Mesenchymal stem cell (in vitro differentiated cells and primary cell): ENCODE measurements around the gene SERPINA10.

Experiments used
- DNase-seq: peaks from one replicate; pipeline ENCODE4 v3.0.0-alpha.2; 2013
- H2AFZ ChIP-seq: one replicate; pipeline ENCODE4 v1.6.1; 2013; ENCODE audit warnings: low read depth, mild to moderate bottlenecking, control low read depth, inconsistent platforms, low read length, moderate library complexity
- H2AK5ac ChIP-seq: 2 replicates; pipeline ENCODE4 v1.6.1; 2013; ENCODE audit warnings: low read length, moderate library complexity, mild to moderate bottlenecking, inconsistent platforms; ENCODE audit not compliant: severe bottlenecking
- H2BK120ac ChIP-seq: one replicate; pipeline ENCODE4 v1.6.1; 2013; ENCODE audit warnings: low read depth, mild to moderate bottlenecking, inconsistent platforms, low read length, moderate library complexity
- H2BK12ac ChIP-seq, 2 experiments: one replicate each; pipeline ENCODE4 v1.6.1; 2013; ENCODE audit warnings: inconsistent platforms in 2 of 2, low read length in 2 of 2, mild to moderate bottlenecking in 2 of 2, moderate library complexity in 2 of 2, control low read depth in 1 of 2
- H2BK15ac ChIP-seq: one replicate; pipeline ENCODE4 v1.6.1; 2013; ENCODE audit warnings: mild to moderate bottlenecking, low read depth, inconsistent platforms; ENCODE audit not compliant: poor library complexity, severe bottlenecking
- H2BK5ac ChIP-seq: 2 replicates; pipeline ENCODE4 v1.6.1; 2013; ENCODE audit warnings: low read depth, mild to moderate bottlenecking, low read length, control low read depth, inconsistent platforms; ENCODE audit not compliant: poor library complexity, severe bottlenecking
- H3K14ac ChIP-seq, 2 experiments: one replicate each; pipeline ENCODE4 v1.6.1; 2013; ENCODE audit warnings: inconsistent platforms in 2 of 2, low read length in 2 of 2, control low read depth in 1 of 2, mild to moderate bottlenecking in 1 of 2, moderate library complexity in 1 of 2
- H3K18ac ChIP-seq, 2 experiments: one replicate each; pipeline ENCODE4 v1.6.1; 2013; ENCODE audit warnings: inconsistent platforms in 2 of 2, low read length in 2 of 2, control low read depth in 1 of 2, low read depth in 1 of 2, mild to moderate bottlenecking in 1 of 2
- H3K23ac ChIP-seq, 2 experiments: one replicate each; pipeline ENCODE4 v1.6.1; 2013; ENCODE audit warnings: inconsistent platforms in 2 of 2, low read length in 2 of 2, mild to moderate bottlenecking in 2 of 2, moderate library complexity in 2 of 2, control low read depth in 1 of 2
- H3K27ac ChIP-seq: 2 replicates; pipeline ENCODE4 v1.5.1; 2013; ENCODE audit warnings: mild to moderate bottlenecking, moderate library complexity, low read length, control low read depth, inconsistent platforms; ENCODE audit not compliant: poor library complexity, severe bottlenecking
- H3K27me3 ChIP-seq, 2 experiments: 2 replicates each; pipeline versions ENCODE4 v1.6.1 to v1.7.0; 2013; ENCODE audit warnings: low read length in 2 of 2, mild to moderate bottlenecking in 2 of 2, moderate library complexity in 2 of 2, control low read depth in 1 of 2, inconsistent platforms in 1 of 2; ENCODE audit not compliant: control insufficient read depth in 1 of 2, insufficient read depth in 1 of 2
- H3K36me3 ChIP-seq, 2 experiments: 2 replicates each; pipeline versions ENCODE4 v1.6.1 to v1.7.0; 2013; ENCODE audit warnings: low read length in 2 of 2, control low read depth in 1 of 2, inconsistent platforms in 1 of 2, low read depth in 1 of 2, mild to moderate bottlenecking in 1 of 2; ENCODE audit not compliant: insufficient read depth in 2 of 2, control insufficient read depth in 1 of 2
- H3K4ac ChIP-seq, 2 experiments: one replicate each; pipeline ENCODE4 v1.6.1; 2013; ENCODE audit warnings: inconsistent platforms in 2 of 2, low read length in 2 of 2, mild to moderate bottlenecking in 2 of 2, moderate library complexity in 2 of 2, control low read depth in 1 of 2, low read depth in 1 of 2
- H3K4me1 ChIP-seq: 2 replicates; pipeline ENCODE4 v1.6.1; 2013; ENCODE audit warnings: low read depth, low read length, control low read depth; ENCODE audit not compliant: control insufficient read depth, insufficient read depth
- H3K4me2 ChIP-seq: 2 replicates; pipeline ENCODE4 v1.6.1; 2013; ENCODE audit warnings: low read length, mild to moderate bottlenecking, inconsistent platforms; ENCODE audit not compliant: poor library complexity, severe bottlenecking
- H3K4me3 ChIP-seq, 2 experiments: 2 replicates each; pipeline versions ENCODE4 v1.5.1 to v1.7.0; 2013; ENCODE audit warnings: low read length in 2 of 2, mild to moderate bottlenecking in 2 of 2, control low read depth in 1 of 2, low read depth in 1 of 2; ENCODE audit not compliant: insufficient read depth in 1 of 2
- H3K79me1 ChIP-seq: replicated peaks from 2 replicates; pipeline ENCODE4 v1.6.1; 2013; ENCODE audit warnings: mild to moderate bottlenecking, control low read depth, low read length, inconsistent platforms; ENCODE audit not compliant: poor library complexity, severe bottlenecking
- H3K9ac ChIP-seq: 2 replicates; pipeline ENCODE4 v1.7.0; 2013; ENCODE audit warnings: mild to moderate bottlenecking, low read length, moderate library complexity
- H3K9me3 ChIP-seq: 2 replicates; pipeline ENCODE4 v1.7.0; 2013; ENCODE audit warnings: mild to moderate bottlenecking, low read length; ENCODE audit not compliant: control insufficient read depth
- H4K8ac ChIP-seq: one replicate; pipeline ENCODE4 v1.6.1; 2013; ENCODE audit warnings: inconsistent platforms, mild to moderate bottlenecking, low read length, moderate library complexity
- H4K91ac ChIP-seq: one replicate; pipeline ENCODE4 v1.6.1; 2013; ENCODE audit warnings: mild to moderate bottlenecking, low read length, inconsistent platforms
- WGBS: methylation state at CpG from one replicate; pipeline ENCODE4 v1.1.7; 2013; ENCODE audit warnings: mixed read lengths; 5-methylcytosine and 5-hydroxymethylcytosine counted together

The SERPINA10 gene

DNA sequence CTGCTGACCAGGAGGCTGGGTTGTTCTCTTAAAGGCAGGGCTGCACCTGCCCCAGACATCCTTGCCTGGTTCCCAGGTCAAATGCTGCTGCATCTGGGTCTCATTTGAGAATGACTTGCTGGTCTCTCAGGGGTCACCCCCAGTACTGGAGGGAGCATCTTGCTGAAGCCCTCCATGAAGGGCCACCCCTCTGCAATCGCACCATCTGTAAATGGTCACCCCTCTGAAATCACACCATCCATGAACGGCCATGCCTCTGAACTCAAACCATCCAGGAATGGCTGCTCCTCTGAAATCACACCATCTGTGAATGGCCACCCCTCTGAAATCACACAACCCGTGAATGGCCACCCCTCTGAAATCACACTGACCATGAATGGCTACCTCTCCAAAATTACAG lies 37.4 kb upstream of the SERPINA10 start:
- DNase-seq, result no peak
- Histone ChIP-seq H3K27me3 (no peaks in the 10 kb centered on the region), H3K36me3 (no peaks in the 10 kb centered on the region), H2AK5ac (no peak overlapping the region), H2AFZ (no peak overlapping the region), H3K4me1 (no peaks in the 10 kb centered on the region), H3K4me3 (no peak overlapping the region), H3K9me3 (no peaks in the 10 kb centered on the region), H3K9ac (no peak overlapping the region), H3K23ac (no peak overlapping the region), H3K18ac (no peak overlapping the region), H4K91ac (no peak overlapping the region), H2BK5ac (no peak overlapping the region), H3K27ac (no peak overlapping the region), H3K4ac (no peak overlapping the region), H3K14ac (no peak overlapping the region), H4K8ac (no peak overlapping the region), H3K4me2 (no peak overlapping the region), H2BK12ac (no peak overlapping the region), H2BK120ac (no peak overlapping the region), H3K79me1 (no peaks in the 10 kb centered on the region), H2BK15ac (no peak overlapping the region)
- 54% methylated on average over 3 of the region's 3 CpGs for WGBS

DNA sequence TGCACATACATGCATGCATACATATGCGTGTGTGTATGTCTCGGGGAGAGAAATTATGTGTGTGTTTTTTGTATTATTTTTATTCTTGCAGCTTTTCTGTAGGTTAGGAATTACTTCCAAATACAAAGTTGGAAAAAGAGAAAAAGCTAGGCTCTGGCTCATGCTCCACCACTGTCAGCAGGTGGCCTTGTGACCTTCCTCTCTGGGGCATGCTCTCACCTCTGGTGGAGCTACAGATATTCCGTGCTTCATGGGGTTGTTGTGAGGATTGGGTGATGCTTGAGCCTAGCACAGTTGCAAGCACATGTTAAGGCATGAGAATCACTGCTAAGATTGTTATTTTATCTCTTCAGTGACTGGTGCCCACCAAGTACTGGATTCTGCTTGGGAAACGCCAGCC lies 36.8 kb upstream of the SERPINA10 start:
- H2AK5ac ChIP-seq, result no peak overlapping the region
- no peak overlapping the region for H3K9ac ChIP-seq
- no peaks in the 10 kb centered on the region for H3K36me3 ChIP-seq
- H2AFZ ChIP-seq, result no peak overlapping the region
- no peak overlapping the region for H4K8ac ChIP-seq
- WGBS, result 79% methylated on average over 4 of the region's 4 CpGs
- H3K9me3 ChIP-seq, result no peaks in the 10 kb centered on the region
- H3K4me1 ChIP-seq, result no peaks in the 10 kb centered on the region
- no peak overlapping the region for H3K14ac ChIP-seq
- no peak overlapping the region for H2BK15ac ChIP-seq
- H4K91ac ChIP-seq, result no peak overlapping the region
- no peaks in the 10 kb centered on the region for H3K27me3 ChIP-seq
- H3K27ac ChIP-seq, result no peak overlapping the region
- H3K4me2 ChIP-seq, result no peak overlapping the region
- H3K79me1 ChIP-seq, result no peaks in the 10 kb centered on the region
- no peak overlapping the region for H2BK120ac ChIP-seq
- DNase-seq, result no peak
- H3K23ac ChIP-seq, result no peak overlapping the region
- H3K4me3 ChIP-seq, result no peak overlapping the region
- no peak overlapping the region for H2BK12ac ChIP-seq
- no peak overlapping the region for H3K4ac ChIP-seq
- no peak overlapping the region for H2BK5ac ChIP-seq
- H3K18ac ChIP-seq, result no peak overlapping the region

DNA sequence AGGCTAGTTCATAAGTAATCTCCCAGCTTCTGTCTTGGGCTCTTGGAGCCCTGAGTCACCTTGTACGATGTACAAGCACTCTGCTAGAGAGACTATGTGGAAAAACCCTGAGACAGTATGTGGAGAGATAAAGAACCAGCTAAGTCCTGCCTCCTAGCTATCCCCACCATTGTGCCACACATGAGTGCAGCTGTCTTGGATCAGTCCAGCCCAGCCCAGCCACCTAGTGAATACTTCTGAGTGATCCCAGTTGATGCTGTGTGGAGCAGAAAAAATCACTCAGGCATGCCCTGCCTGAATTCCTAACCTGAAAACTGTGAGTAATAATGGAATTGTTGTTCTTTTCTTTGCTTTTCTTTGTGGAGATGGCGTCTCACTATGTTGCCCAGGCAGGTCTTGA lies 35.1 kb upstream of the SERPINA10 start:
- H4K91ac ChIP-seq, result no peak overlapping the region

DNA sequence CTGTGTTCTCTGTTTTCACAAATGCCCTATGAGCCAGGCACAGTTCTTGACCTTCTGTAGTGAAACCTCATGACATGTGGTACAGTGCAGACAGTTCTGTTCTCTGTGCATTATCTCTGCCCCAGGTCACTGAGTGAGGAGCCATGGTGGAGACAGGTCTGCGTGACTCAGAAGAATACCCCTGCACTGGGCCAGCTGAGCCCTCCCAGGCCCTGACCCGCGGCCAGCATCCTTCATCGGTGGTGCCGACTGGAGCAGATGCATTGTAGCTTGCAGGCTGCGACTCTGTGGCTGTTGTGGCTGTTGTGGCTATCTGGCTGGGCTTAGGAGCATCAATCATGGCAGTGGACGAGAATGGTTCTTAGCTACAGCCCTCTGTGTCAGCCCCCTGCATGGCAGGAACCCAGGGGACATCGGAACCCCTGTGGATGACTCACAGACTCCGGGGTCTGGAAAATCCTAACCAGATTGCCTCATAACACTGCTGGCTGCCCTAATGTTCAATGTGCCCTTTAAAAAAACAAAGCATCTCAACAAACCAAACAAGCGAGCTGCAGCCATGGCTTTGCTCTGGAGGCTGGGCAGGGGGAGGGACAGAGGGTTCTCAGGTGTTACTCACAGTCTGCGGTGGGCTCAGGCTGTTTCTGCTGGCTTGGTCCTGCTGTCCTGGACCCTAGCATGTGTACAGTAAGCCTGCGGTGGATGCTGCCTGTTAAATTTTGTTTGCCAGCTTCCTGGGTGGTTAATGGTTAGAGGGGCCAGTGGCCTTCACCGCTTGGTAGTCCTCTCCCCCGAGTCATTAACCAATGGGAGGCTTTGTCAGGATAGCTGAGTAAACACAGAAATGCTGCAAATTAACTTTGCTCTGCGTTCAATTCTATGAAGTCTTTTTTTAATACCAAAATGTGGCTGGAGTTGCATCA lies 29.8 kb upstream of the SERPINA10 start, which contains the start of gene SERPINA6:
Gene SERPINA6 (minus strand): TSS at position 689 of the 923 bp plus-strand sequence. CDS start 8,688 bp downstream, outside the sequence.
- Histone ChIP-seq H3K4me2 (peak within 1 kb of the TSS; percentile 13), H3K9ac (no peak within 1 kb of the TSS), H2AFZ (no peak within 1 kb of the TSS), H2BK5ac (no peak within 1 kb of the TSS), H3K36me3 (no peaks in the 10 kb centered on the region), H2BK120ac (no peak within 1 kb of the TSS), H3K4ac (no peak within 1 kb of the TSS), H3K9me3 (no peaks in the 10 kb centered on the region), H4K8ac (no peak within 1 kb of the TSS), H3K18ac (no peak within 1 kb of the TSS), H3K27ac (peak within 1 kb of the TSS; percentile 46), H4K91ac (no peak within 1 kb of the TSS), H2BK12ac (no peak within 1 kb of the TSS), H3K4me1 (peaks cover 4% of the 10 kb centered on the region), H3K79me1 (no peaks in the 10 kb centered on the region), H3K14ac (no peak within 1 kb of the TSS), H3K23ac (no peak within 1 kb of the TSS), H3K27me3 (no peaks in the 10 kb centered on the region), H2AK5ac (no peak within 1 kb of the TSS), H3K4me3 (no peak within 1 kb of the TSS), H2BK15ac (no peak within 1 kb of the TSS)
- WGBS, result 62% methylated on average over 15 of the region's 15 CpGs
- DNase-seq, result no peak

More for the DNA sequence above, 35.1 kb upstream of the SERPINA10 start:
- H2BK15ac ChIP-seq, result no peak overlapping the region
- H3K36me3 ChIP-seq, result no peaks in the 10 kb centered on the region
- H2BK12ac ChIP-seq, result no peak overlapping the region
- no peak overlapping the region for H3K27ac ChIP-seq
- no peak overlapping the region for H4K8ac ChIP-seq
- H2AK5ac ChIP-seq, result no peak overlapping the region
- no peak overlapping the region for H3K4ac ChIP-seq
- H2BK120ac ChIP-seq, result no peak overlapping the region
- H3K4me2 ChIP-seq, result no peak overlapping the region
- no peak overlapping the region for H3K18ac ChIP-seq
- no peak for DNase-seq
- no peak overlapping the region for H2BK5ac ChIP-seq
- H3K9ac ChIP-seq, result no peak overlapping the region
- no peaks in the 10 kb centered on the region for H3K27me3 ChIP-seq
- WGBS, result 69% methylated on average over 2 of the region's 2 CpGs
- H3K14ac ChIP-seq, result no peak overlapping the region
- no peak overlapping the region for H2AFZ ChIP-seq
- H3K23ac ChIP-seq, result no peak overlapping the region
- no peaks in the 10 kb centered on the region for H3K79me1 ChIP-seq
- no peak overlapping the region for H3K4me3 ChIP-seq
- H3K4me1 ChIP-seq, result no peaks in the 10 kb centered on the region
- no peaks in the 10 kb centered on the region for H3K9me3 ChIP-seq
